Mesothelial cell of epicardium (in vitro differentiated cells): ENCODE results near the gene SPSB4. TPM values are rescaled to one million over a fixed set of nuclear protein-coding genes. Genes with fewer than 3 reads are reported as not detected.

Experiments
- DNase-seq, 2 experiments: peaks; one replicate each; pipeline ENCODE4 v3.0.0; 2021; ENCODE audit warnings: low spot score in 2 of 2; ENCODE audit not compliant: unreplicated experiment in 2 of 2
- H3K27ac Mint-ChIP-seq: 2 replicates; pipeline ENCODE4 v1.8.0; 2021; ENCODE audit warnings: mixed read lengths
- H3K27me3 Mint-ChIP-seq: 2 replicates; pipeline ENCODE4 v1.8.0; 2021; ENCODE audit warnings: low read depth, mixed read lengths
- H3K36me3 Mint-ChIP-seq: 2 replicates; pipeline ENCODE4 v1.8.0; 2021; ENCODE audit warnings: mixed read lengths
- H3K4me1 Mint-ChIP-seq: 2 replicates; pipeline ENCODE4 v1.8.0; 2021; ENCODE audit warnings: mixed read lengths
- H3K4me3 Mint-ChIP-seq: 2 replicates; pipeline ENCODE4 v1.8.0; 2021; ENCODE audit warnings: mild to moderate bottlenecking, moderate library complexity, mixed read lengths
- H3K9me3 Mint-ChIP-seq: 2 replicates; pipeline ENCODE4 v1.8.0; 2021; ENCODE audit warnings: mixed read lengths
- total RNA-seq: library from RNA; stranded (reverse); gene quantifications from 3 replicates; pipeline ENCODE4 v1.2.1, GENCODE V29; 2021
- TF ChIP-seq, protein P1 (sequence below): fragments of 200-600 bp; sonication (generic); IDR thresholded peaks from one replicate; pipeline ENCODE4 v1.5.0; 2021; ENCODE audit warnings: antibody characterized with exemption; ENCODE audit not compliant: unreplicated experiment

SPSB4 gene
- total RNA-seq, 1 donor from 2014 or later = 13.1 TPM

DNA sequence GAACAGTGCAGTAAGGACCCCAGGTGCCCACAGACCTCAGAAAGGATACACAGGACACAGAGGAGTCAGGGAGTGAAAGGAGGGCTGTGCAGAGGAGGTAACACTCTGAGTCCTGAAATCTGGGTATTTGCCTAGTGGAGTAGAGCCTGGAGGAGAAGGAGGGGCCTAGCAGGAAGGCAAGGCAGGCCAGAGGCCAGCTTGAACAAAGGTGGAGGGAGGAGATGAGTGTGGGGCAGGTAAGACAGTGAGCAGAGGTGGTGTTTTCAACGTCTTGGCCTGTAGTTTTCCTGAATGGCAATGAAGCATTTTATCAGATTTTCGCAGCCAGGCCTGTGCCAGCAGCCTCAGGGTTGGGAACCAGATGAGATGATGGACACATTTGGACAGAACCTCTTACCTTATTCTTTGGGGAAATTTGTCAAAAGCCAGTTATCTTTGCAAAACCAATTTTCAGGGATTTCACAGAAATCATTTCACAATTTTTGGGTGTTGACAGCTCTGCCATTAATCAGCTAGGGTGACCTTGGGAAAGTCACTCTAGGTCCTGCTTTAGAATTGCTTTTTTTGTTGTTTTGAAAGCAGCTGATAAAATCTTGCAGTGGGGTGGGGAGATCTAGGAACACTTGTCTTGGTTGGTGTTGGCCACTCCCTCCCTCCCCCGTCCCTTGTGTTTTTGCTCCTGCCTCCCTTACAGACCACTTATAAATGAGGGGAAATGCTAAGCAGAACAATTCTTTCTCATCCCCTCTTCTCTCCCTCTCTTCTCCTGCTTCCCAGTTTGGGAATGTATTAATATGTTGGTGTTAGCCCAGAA, 38.4 kb downstream of the SPSB4 start:
- H3K27ac Mint-ChIP-seq = peak overlapping the region; percentile 2
- no peaks in the 10 kb centered on the region for H3K36me3 Mint-ChIP-seq
- DNase-seq = no peak
- H3K9me3 Mint-ChIP-seq = no peaks in the 10 kb centered on the region
- H3K4me3 Mint-ChIP-seq = no peak overlapping the region
- TF ChIP-seq, protein P1, sequence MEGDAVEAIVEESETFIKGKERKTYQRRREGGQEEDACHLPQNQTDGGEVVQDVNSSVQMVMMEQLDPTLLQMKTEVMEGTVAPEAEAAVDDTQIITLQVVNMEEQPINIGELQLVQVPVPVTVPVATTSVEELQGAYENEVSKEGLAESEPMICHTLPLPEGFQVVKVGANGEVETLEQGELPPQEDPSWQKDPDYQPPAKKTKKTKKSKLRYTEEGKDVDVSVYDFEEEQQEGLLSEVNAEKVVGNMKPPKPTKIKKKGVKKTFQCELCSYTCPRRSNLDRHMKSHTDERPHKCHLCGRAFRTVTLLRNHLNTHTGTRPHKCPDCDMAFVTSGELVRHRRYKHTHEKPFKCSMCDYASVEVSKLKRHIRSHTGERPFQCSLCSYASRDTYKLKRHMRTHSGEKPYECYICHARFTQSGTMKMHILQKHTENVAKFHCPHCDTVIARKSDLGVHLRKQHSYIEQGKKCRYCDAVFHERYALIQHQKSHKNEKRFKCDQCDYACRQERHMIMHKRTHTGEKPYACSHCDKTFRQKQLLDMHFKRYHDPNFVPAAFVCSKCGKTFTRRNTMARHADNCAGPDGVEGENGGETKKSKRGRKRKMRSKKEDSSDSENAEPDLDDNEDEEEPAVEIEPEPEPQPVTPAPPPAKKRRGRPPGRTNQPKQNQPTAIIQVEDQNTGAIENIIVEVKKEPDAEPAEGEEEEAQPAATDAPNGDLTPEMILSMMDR = no peak
- H3K27me3 Mint-ChIP-seq = no peaks in the 10 kb centered on the region
- peaks cover 46% of the 10 kb centered on the region for H3K4me1 Mint-ChIP-seq

DNA sequence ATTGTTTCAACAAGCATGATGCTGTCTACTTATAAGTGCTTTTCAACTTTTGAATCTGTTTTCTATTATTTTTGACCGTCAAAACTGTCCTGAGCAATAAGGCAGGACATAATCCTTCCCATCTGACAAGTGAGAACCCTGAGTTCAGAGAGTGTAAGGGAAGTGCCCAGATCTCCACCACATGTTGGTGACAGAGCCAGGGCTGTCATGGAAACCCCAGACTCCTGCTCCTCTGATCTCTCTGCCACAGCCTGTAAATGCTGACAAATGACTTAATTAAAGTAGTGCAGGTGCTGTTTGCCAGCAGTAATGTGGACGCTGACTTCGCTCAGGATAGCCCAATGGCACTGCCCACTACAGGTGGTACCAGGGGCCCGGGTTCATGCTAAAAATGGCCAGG, 40.3 kb downstream of the SPSB4 start:
- Mint-ChIP-seq H3K4me3 (no peak overlapping the region), H3K4me1 (peaks cover 34% of the 10 kb centered on the region), H3K27ac (no peak overlapping the region)

DNA sequence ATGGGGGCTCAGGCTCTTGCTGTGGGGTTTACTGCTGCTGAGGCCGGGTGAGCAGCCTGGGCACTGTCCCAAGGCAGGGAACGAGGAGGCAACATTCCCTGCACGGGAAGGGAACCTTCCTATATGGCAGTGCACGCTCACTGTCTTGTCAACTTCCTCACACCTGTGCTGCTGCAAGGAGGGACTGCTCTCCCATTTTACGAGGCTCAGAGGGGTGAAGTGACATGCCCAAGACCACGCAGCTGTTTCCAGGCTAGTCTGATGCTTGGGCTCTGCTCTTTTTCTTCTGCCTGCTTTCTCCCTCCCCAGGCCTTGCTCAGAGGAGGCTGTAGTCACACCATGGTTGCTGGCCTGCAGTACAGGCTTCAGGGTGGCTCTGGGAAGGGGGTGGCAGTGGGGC, 41.5 kb downstream of the SPSB4 start:
- no peak overlapping the region for H3K4me3 Mint-ChIP-seq
- no peak overlapping the region for H3K27ac Mint-ChIP-seq
- DNase-seq = no peak
- H3K36me3 Mint-ChIP-seq = no peaks in the 10 kb centered on the region
- no peaks in the 10 kb centered on the region for H3K9me3 Mint-ChIP-seq
- H3K27me3 Mint-ChIP-seq = no peaks in the 10 kb centered on the region
- TF ChIP-seq, protein P1 = no peak
- H3K4me1 Mint-ChIP-seq = peaks cover 23% of the 10 kb centered on the region

More for the DNA sequence above, 40.3 kb downstream of the SPSB4 start:
- Mint-ChIP-seq H3K27me3 (no peaks in the 10 kb centered on the region), H3K36me3 (no peaks in the 10 kb centered on the region), H3K9me3 (no peaks in the 10 kb centered on the region)
- DNase-seq = no peak
- TF ChIP-seq, protein P1 = no peak

DNA sequence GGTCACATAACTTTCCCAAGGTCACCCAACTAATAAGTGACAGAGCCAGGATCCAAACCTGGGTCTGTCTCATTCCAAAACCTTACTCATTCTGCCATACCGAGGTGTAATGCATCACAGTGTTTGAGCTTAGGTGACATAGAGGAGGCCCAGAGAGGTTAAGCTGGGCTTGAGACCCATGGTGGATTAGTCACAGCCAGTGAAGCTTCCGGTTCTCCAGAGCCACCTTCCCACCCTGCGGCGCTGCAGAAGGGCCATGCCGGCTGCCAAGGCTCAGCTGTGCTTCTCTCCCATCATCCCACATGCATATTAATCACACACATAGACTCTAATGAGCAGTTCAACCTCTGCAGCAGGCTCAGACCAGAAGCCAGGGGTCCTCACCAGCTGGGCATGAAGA, 42.2 kb downstream of the SPSB4 start:
- TF ChIP-seq, protein P1 = no peak
- no peak overlapping the region for H3K4me3 Mint-ChIP-seq
- no peak for DNase-seq
- H3K27me3 Mint-ChIP-seq = no peaks in the 10 kb centered on the region
- no peaks in the 10 kb centered on the region for H3K9me3 Mint-ChIP-seq
- peaks cover 23% of the 10 kb centered on the region for H3K4me1 Mint-ChIP-seq
- H3K27ac Mint-ChIP-seq = no peak overlapping the region
- H3K36me3 Mint-ChIP-seq = no peaks in the 10 kb centered on the region

DNA sequence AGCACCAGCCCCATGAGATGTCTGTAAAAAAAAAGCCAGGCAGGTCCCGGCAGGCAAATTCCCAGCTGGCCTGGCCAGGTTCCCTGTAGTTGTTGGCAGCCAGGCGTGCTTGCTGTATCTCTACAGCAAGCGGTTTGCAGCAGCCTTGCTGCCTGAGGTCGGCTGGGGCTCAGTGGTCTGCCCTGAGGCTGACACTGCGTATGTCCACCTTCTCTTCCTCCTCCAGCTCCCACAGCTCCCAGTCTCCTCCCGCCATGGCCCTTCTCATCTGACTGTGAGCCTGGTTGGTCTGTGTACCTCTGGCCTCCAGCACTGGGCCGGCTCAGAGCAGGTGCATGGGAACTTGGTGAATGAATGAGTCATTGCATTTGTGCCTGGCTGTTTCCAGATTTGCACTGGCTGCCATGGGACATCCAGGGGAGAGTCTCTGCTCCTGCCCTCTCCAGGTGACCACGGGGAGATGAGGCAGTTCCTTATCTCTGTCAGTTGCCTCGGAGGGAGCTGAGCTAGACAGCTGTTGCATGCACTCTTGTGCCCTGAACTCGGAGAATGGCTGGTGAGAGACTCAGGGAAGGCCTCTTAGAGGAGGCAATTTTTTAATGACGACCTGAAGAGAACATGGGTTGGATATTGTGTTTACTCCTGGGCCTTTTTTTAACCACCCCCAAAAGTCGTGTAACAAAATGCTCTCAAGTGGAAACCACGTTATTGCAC, 43.0 kb downstream of the SPSB4 start:
- H3K36me3 Mint-ChIP-seq = no peaks in the 10 kb centered on the region
- H3K9me3 Mint-ChIP-seq = no peaks in the 10 kb centered on the region
- H3K27me3 Mint-ChIP-seq = no peaks in the 10 kb centered on the region
- H3K4me1 Mint-ChIP-seq = peaks cover 23% of the 10 kb centered on the region
- H3K27ac Mint-ChIP-seq = no peak overlapping the region
- DNase-seq = no peak
- TF ChIP-seq, protein P1 = no peak
- H3K4me3 Mint-ChIP-seq = no peak overlapping the region
